Osteoblast (primary cell): ENCODE results near the gene ATG7. TPM values are rescaled to one million over a fixed set of nuclear protein-coding genes. Genes with fewer than 3 reads are reported as not detected.

Experiments used
- DNase-seq: peaks from one replicate; pipeline ENCODE4 v3.0.0; 2011; ENCODE audit warnings: low spot score, mixed read lengths; ENCODE audit not compliant: insufficient read length; ENCODE audit errors: missing footprints
- H2AFZ ChIP-seq: 2 replicates; pipeline ENCODE4 v1.6.0; 2011; ENCODE audit warnings: mild to moderate bottlenecking, low read length
- H3K27ac ChIP-seq: 2 replicates; pipeline ENCODE4 v1.5.1; 2011; ENCODE audit warnings: mild to moderate bottlenecking, low read depth, low read length, moderate library complexity
- H3K27me3 ChIP-seq: 2 replicates; pipeline ENCODE4 v1.6.0; 2012; ENCODE audit warnings: mild to moderate bottlenecking, control low read depth, inconsistent platforms, low read length, moderate library complexity; ENCODE audit not compliant: insufficient read depth
- H3K36me3 ChIP-seq: 2 replicates; pipeline ENCODE4 v1.5.1; 2011; ENCODE audit warnings: mild to moderate bottlenecking, low read length, control low read depth, moderate library complexity; ENCODE audit not compliant: insufficient read depth
- H3K4me1 ChIP-seq: 2 replicates; pipeline ENCODE4 v1.5.1; 2011; ENCODE audit warnings: mild to moderate bottlenecking, low read length, control low read depth, moderate library complexity; ENCODE audit not compliant: insufficient read depth
- H3K4me2 ChIP-seq: 2 replicates; pipeline ENCODE4 v1.6.0; 2011; ENCODE audit warnings: mild to moderate bottlenecking, low read length; ENCODE audit not compliant: insufficient read depth
- H3K4me3 ChIP-seq: fragments of 200-600 bp; sonication (generic); 3 replicates; pipeline ENCODE4 v1.5.1; 2012; ENCODE audit warnings: mild to moderate bottlenecking, low read length, inconsistent platforms; ENCODE audit not compliant: insufficient read depth
- H3K79me2 ChIP-seq: 2 replicates; pipeline ENCODE4 v1.6.0; 2012; ENCODE audit warnings: mild to moderate bottlenecking, low read length, control low read depth, inconsistent platforms; ENCODE audit not compliant: insufficient read depth
- H3K9me3 ChIP-seq: 2 replicates; pipeline ENCODE4 v1.5.1; 2011; ENCODE audit warnings: low read depth, low read length, control low read depth
- H4K20me1 ChIP-seq: 2 replicates; pipeline ENCODE4 v1.6.0; 2012; ENCODE audit warnings: mild to moderate bottlenecking, low read length, control low read depth; ENCODE audit not compliant: insufficient read depth
- CTCF ChIP-seq: IDR thresholded peaks from 2 replicates; pipeline ENCODE4 v1.5.1; 2011; ENCODE audit warnings: mild to moderate bottlenecking, low read depth, low read length, moderate library complexity; ENCODE audit errors: extremely low read depth
- total RNA-seq: library from RNA; depleted of rRNA; stranded (reverse); fragments of >200 nt; gene quantifications from 2 replicates; pipeline ENCODE4 v1.2.3, GENCODE V29; 2012

Gene ATG7
- total RNA-seq, 1 donor: 93.4 TPM

- DNase-seq: no peak
- H4K20me1 ChIP-seq: no peaks in the 10 kb centered on the region
- no peaks in the 10 kb centered on the region for H3K27me3 ChIP-seq
- H3K79me2 ChIP-seq: peaks cover 31% of the 10 kb centered on the region
- H2AFZ ChIP-seq: no peak overlapping the region
- H3K36me3 ChIP-seq: no peaks in the 10 kb centered on the region
- H3K4me1 ChIP-seq: peaks cover 27% of the 10 kb centered on the region
- peak overlapping the region; percentile 95 for H3K27ac ChIP-seq
- peak; percentile 72 for TF ChIP-seq CTCF
- peak overlapping the region; percentile 32 for H3K4me2 ChIP-seq
- H3K9me3 ChIP-seq: no peaks in the 10 kb centered on the region
- H3K4me3 ChIP-seq: no peak overlapping the region
Observed at GRCh38 chr3:11236588-11237461, 35.4 kb upstream of the ATG7 start.

GRCh38 chr3:11238060-11238459 lies 34.1 kb upstream of the ATG7 start:
- Histone ChIP-seq H2AFZ (no peak overlapping the region), H3K4me1 (peaks cover 27% of the 10 kb centered on the region), H4K20me1 (no peaks in the 10 kb centered on the region), H3K9me3 (no peaks in the 10 kb centered on the region), H3K36me3 (no peaks in the 10 kb centered on the region), H3K27ac (peak overlapping the region; percentile 95), H3K4me3 (peak overlapping the region; percentile 45), H3K79me2 (peaks cover 26% of the 10 kb centered on the region), H3K4me2 (peak overlapping the region; percentile 74), H3K27me3 (no peaks in the 10 kb centered on the region)
- no peak for TF ChIP-seq CTCF
- DNase-seq: peak; percentile 85

GRCh38 chr3:11238880-11239279 lies 33.3 kb upstream of the ATG7 start:
- Histone ChIP-seq H3K4me3 (peak overlapping the region; percentile 40), H2AFZ (no peak overlapping the region), H3K9me3 (no peaks in the 10 kb centered on the region), H3K4me1 (peaks cover 27% of the 10 kb centered on the region), H3K27me3 (no peaks in the 10 kb centered on the region), H3K4me2 (peak overlapping the region; percentile 74), H4K20me1 (no peaks in the 10 kb centered on the region), H3K79me2 (peaks cover 26% of the 10 kb centered on the region), H3K27ac (peak overlapping the region; percentile 95), H3K36me3 (no peaks in the 10 kb centered on the region)
- DNase-seq: no peak
- TF ChIP-seq CTCF: no peak

- Histone ChIP-seq H2AFZ (no peak overlapping the region), H3K4me2 (no peak overlapping the region), H3K27ac (no peak overlapping the region), H4K20me1 (peaks cover 3% of the 10 kb centered on the region), H3K79me2 (peaks cover 29% of the 10 kb centered on the region), H3K27me3 (no peaks in the 10 kb centered on the region), H3K36me3 (no peaks in the 10 kb centered on the region), H3K9me3 (no peaks in the 10 kb centered on the region), H3K4me1 (peaks cover 27% of the 10 kb centered on the region), H3K4me3 (no peak overlapping the region)
- TF ChIP-seq CTCF: no peak
- no peak for DNase-seq
Observed at GRCh38 chr3:11239796-11240195, 32.4 kb upstream of the ATG7 start.
